SU-DHL-6 (cell line): Measurements from ENCODE around the gene CTDSPL.

ENCODE experiments used
- CTCF ChIP-seq: fragments of 200-600 bp; sonication (generic); IDR thresholded peaks from one replicate; pipeline ENCODE4 v1.5.1; 2017; ENCODE audit warnings: antibody characterized with exemption, mild to moderate bottlenecking, low read length, moderate library complexity; ENCODE audit not compliant: insufficient read depth, poor library complexity, severe bottlenecking
- EZH2phosphoT487 ChIP-seq: fragments of 200-600 bp; sonication (generic), shearing (Covaris generic); conservative IDR thresholded peaks from 2 replicates; pipeline ENCODE4 v1.6.1; 2018; ENCODE audit warnings: mild to moderate bottlenecking, antibody characterized with exemption, low read length, moderate library complexity, mixed read lengths

DNA sequence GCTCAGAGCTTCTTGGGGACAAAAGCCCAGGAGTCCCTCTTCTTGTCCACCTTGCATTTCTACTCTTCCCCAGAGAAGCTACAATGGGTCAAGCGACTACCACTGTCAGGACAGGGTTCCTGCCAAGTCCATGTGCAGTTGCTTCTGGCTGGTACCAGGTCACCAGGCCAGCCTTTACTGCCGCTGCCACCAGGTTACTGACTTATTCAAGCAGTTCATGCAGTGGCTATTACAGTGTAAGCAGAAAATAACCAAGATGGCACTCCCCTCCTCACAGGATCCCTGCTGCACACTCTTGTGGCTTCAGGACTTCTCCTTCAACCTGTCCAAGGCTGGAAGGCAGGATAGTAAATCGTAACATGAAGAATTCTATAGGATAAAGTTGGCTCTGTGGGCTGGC lies 42.1 kb downstream of the CTDSPL start:
- no peak for TF ChIP-seq EZH2phosphoT487
- no peak for TF ChIP-seq CTCF
